Fibroblast of lung (primary cell): ENCODE measurements around the gene MGAT3. TPM values are rescaled to one million over a fixed set of nuclear protein-coding genes. Genes with fewer than 3 reads are reported as not detected.

Experiments used
- DNase-seq, 2 donors: peaks; one replicate each; pipeline versions ENCODE4 v3.0.0 to v3.0.0-alpha.2; 2010; ENCODE audit warnings: low read depth in 2 of 2
- H2AFZ ChIP-seq: 2 replicates; pipeline ENCODE4 v1.5.1; 2012; ENCODE audit warnings: low read length, control low read depth, inconsistent platforms
- H3K27ac ChIP-seq: 2 replicates; pipeline ENCODE4 v1.5.1; 2011; ENCODE audit warnings: low read length, control low read depth; ENCODE audit not compliant: insufficient read depth
- H3K27me3 ChIP-seq: 2 replicates; pipeline ENCODE4 v1.5.1; 2011; ENCODE audit warnings: mild to moderate bottlenecking, low read length; ENCODE audit not compliant: control insufficient read depth, insufficient read depth
- H3K36me3 ChIP-seq: 2 replicates; pipeline ENCODE4 v1.5.1; 2011; ENCODE audit warnings: low read length; ENCODE audit not compliant: control insufficient read depth, insufficient read depth
- H3K4me1 ChIP-seq: 2 replicates; pipeline ENCODE4 v1.5.1; 2011; ENCODE audit warnings: low read length; ENCODE audit not compliant: control insufficient read depth, insufficient read depth; ENCODE audit errors: extremely low read depth
- H3K4me2 ChIP-seq: 2 replicates; pipeline ENCODE4 v1.5.1; 2011; ENCODE audit warnings: low read length, control low read depth; ENCODE audit not compliant: insufficient read depth; ENCODE audit errors: extremely low read depth
- H3K4me3 ChIP-seq, 4 experiments: fragments of 200-600 bp in 1 of 4; sonication (generic) in 1 of 4; replicated peaks in 1 of 4; 2 replicates each; pipeline ENCODE4 v1.5.1; 2011 to 2016; ENCODE audit warnings: low read length in 4 of 4, low read depth in 3 of 4, mild to moderate bottlenecking in 3 of 4, control low read depth in 2 of 4, inconsistent platforms in 1 of 4, mixed read lengths in 1 of 4; ENCODE audit not compliant: insufficient read depth in 1 of 4; ENCODE audit errors: control extremely low read depth in 1 of 4
- H3K79me2 ChIP-seq: 2 replicates; pipeline ENCODE4 v1.5.1; 2012; ENCODE audit warnings: mild to moderate bottlenecking, low read length, inconsistent platforms; ENCODE audit not compliant: control insufficient read depth, insufficient read depth
- H3K9ac ChIP-seq: 2 replicates; pipeline ENCODE4 v1.5.1; 2011; ENCODE audit warnings: mild to moderate bottlenecking, low read length, control low read depth; ENCODE audit not compliant: insufficient read depth
- H3K9me3 ChIP-seq: 2 replicates; pipeline ENCODE4 v1.5.1; 2012; ENCODE audit warnings: low read depth, low read length; ENCODE audit not compliant: control insufficient read depth, insufficient read depth
- H4K20me1 ChIP-seq: 2 replicates; pipeline ENCODE4 v1.5.1; 2011; ENCODE audit warnings: low read length; ENCODE audit not compliant: control insufficient read depth, insufficient read depth; ENCODE audit errors: extremely low read depth
- CTCF ChIP-seq, 2 donors: IDR thresholded peaks in 1 of 2; conservative IDR thresholded peaks in 1 of 2; 1 replicate in 1 of 2; 2 replicates in 1 of 2; pipeline ENCODE4 v1.5.1; 2011 to 2012; ENCODE audit warnings: low read length in 2 of 2, control low read depth in 1 of 2, inconsistent platforms in 1 of 2, low read depth in 1 of 2, mild to moderate bottlenecking in 1 of 2
- EZH2 ChIP-seq: IDR thresholded peaks from 2 replicates; pipeline ENCODE4 v1.5.1; 2012; ENCODE audit warnings: low read length, control low read depth, mild to moderate bottlenecking; ENCODE audit errors: missing control alignments
- polyA plus RNA-seq, 2 donors: library from polyadenylated mRNA; depleted of rRNA in 1 of 2; stranded (reverse) in 1 of 2; unstranded in 1 of 2; fragments of >200 nt; gene quantifications; 2 replicates each; pipeline ENCODE4 v1.2.1, GENCODE V29; 2011 to 2012; ENCODE audit warnings: missing spikeins in 1 of 2
- total RNA-seq: library from RNA; depleted of rRNA; stranded (reverse); fragments of >200 nt; gene quantifications from 2 replicates; pipeline ENCODE4 v1.2.1, GENCODE V29; 2014

The MGAT3 gene
- total and polyA plus RNA-seq, 2 donors (not counting 1 experiment from before 2014, with no cell fraction given), result 0.09 TPM; not detected in 1

GRCh38 chr22:39435616-39436015, 21.2 kb upstream of the MGAT3 start:
- Histone ChIP-seq H3K4me3 (no peak overlapping the region), H3K27me3 (no peaks in the 10 kb centered on the region), H3K9me3 (no peaks in the 10 kb centered on the region), H3K27ac (no peak overlapping the region), H3K36me3 (peaks cover 2% of the 10 kb centered on the region), H3K4me1 (peaks cover 14% of the 10 kb centered on the region), H4K20me1 (no peaks in the 10 kb centered on the region), H2AFZ (no peak overlapping the region), H3K79me2 (no peaks in the 10 kb centered on the region), H3K4me2 (no peak overlapping the region), H3K9ac (no peak overlapping the region)
- DNase-seq, result no peak
- TF ChIP-seq CTCF (conservative IDR thresholded peaks at IDR 0.05 in 1 of 2, IDR thresholded peaks at IDR 0.05 in 1 of 2; ENCODE audit: low read depth in 1 of 2, low read length in 2 of 2) (no peak), EZH2 (no peak)

- peaks cover 2% of the 10 kb centered on the region for H3K36me3 ChIP-seq
- H3K4me2 ChIP-seq, result no peak overlapping the region
- H2AFZ ChIP-seq, result no peak overlapping the region
- no peak overlapping the region for H3K9ac ChIP-seq
- no peak overlapping the region for H3K27ac ChIP-seq
- peak overlapping the region in 1 of 4 experiments; percentile 35 for H3K4me3 ChIP-seq
- no peaks in the 10 kb centered on the region for H3K79me2 ChIP-seq
- H4K20me1 ChIP-seq, result no peaks in the 10 kb centered on the region
- TF ChIP-seq CTCF (conservative IDR thresholded peaks at IDR 0.05 in 1 of 2, IDR thresholded peaks at IDR 0.05 in 1 of 2; ENCODE audit: low read depth in 1 of 2, low read length in 2 of 2), result no peak
- no peak for TF ChIP-seq EZH2
- H3K9me3 ChIP-seq, result no peaks in the 10 kb centered on the region
- H3K4me1 ChIP-seq, result peaks cover 4% of the 10 kb centered on the region
- H3K27me3 ChIP-seq, result no peaks in the 10 kb centered on the region
- no peak for DNase-seq
Measured at GRCh38 chr22:39437791-39438704, 18.8 kb upstream of the MGAT3 start.

- Histone ChIP-seq H2AFZ (no peak overlapping the region), H3K4me3 (no peak overlapping the region), H3K36me3 (no peaks in the 10 kb centered on the region), H3K9me3 (no peaks in the 10 kb centered on the region), H3K27ac (no peak overlapping the region), H3K79me2 (no peaks in the 10 kb centered on the region), H4K20me1 (no peaks in the 10 kb centered on the region), H3K27me3 (no peaks in the 10 kb centered on the region), H3K4me2 (no peak overlapping the region), H3K4me1 (peaks cover 4% of the 10 kb centered on the region), H3K9ac (no peak overlapping the region)
- DNase-seq, result peak; percentile 43 to 61
- TF ChIP-seq EZH2 (no peak), CTCF (conservative IDR thresholded peaks at IDR 0.05 in 1 of 2, IDR thresholded peaks at IDR 0.05 in 1 of 2; ENCODE audit: low read depth in 1 of 2, low read length in 2 of 2) (no peak)
Measured at GRCh38 chr22:39439170-39439569, 17.6 kb upstream of the MGAT3 start.
